Measurements from ENCODE around the gene GARNL3.

DNA sequence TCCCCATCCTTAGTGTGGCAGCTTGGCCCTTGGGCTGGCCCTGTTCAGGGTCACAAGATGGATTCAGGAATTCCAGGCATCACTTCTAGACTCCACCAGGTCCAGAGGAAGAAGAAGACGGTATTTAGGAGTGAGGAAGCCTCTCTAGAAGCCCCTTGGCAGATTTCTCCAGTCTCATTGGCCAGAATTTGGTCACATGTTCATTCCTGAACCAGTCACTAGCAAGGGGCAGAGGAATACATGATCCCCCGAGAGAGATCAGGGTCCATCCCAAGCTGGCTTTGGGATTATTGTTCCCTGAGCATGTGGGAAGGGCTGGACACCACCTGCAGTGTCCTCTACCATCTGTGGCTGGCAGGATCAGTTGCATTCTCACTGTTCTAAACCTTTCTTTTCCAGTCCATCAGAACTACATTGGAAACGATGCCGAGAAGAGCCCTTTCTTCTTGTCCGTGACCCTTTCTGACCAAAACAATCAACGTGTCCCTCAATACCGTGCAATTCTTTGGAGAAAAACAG lies 48.5 kb downstream of the GARNL3 start:
- TF ChIP-seq, protein P1, sequence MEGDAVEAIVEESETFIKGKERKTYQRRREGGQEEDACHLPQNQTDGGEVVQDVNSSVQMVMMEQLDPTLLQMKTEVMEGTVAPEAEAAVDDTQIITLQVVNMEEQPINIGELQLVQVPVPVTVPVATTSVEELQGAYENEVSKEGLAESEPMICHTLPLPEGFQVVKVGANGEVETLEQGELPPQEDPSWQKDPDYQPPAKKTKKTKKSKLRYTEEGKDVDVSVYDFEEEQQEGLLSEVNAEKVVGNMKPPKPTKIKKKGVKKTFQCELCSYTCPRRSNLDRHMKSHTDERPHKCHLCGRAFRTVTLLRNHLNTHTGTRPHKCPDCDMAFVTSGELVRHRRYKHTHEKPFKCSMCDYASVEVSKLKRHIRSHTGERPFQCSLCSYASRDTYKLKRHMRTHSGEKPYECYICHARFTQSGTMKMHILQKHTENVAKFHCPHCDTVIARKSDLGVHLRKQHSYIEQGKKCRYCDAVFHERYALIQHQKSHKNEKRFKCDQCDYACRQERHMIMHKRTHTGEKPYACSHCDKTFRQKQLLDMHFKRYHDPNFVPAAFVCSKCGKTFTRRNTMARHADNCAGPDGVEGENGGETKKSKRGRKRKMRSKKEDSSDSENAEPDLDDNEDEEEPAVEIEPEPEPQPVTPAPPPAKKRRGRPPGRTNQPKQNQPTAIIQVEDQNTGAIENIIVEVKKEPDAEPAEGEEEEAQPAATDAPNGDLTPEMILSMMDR (IDR thresholded peaks at IDR 0.05), result no peak
- TF ChIP-seq POLR2AphosphoS5 (IDR thresholded peaks at IDR 0.05) (no peak), EP300 (IDR thresholded peaks at IDR 0.05) (no peak)

All from gastroesophageal sphincter (tissue), 3 donors.